GM04503 (cell line): ENCODE measurements around the gene BPIFA3.

Experiments used
- DNase-seq: peaks from one replicate; pipeline ENCODE4 v3.0.0-alpha.2; 2012; ENCODE audit warnings: low read depth

The BPIFA3 gene

GRCh38 chr20:33224399-33224798, 7.2 kb downstream of the BPIFA3 start:
- DNase-seq: no peak

- no peak for DNase-seq
Observed at GRCh38 chr20:33229843-33230242, 12.7 kb downstream of the BPIFA3 start.

GRCh38 chr20:33231237-33231636, 14.1 kb downstream of the BPIFA3 start:
- DNase-seq: no peak

- no peak for DNase-seq
Observed at GRCh38 chr20:33232486-33233072, 15.4 kb downstream of the BPIFA3 start.

GRCh38 chr20:33233129-33233774, 16.1 kb downstream of the BPIFA3 start:
- DNase-seq: no peak

GRCh38 chr20:33234050-33234449, 16.9 kb downstream of the BPIFA3 start:
- DNase-seq: no peak

GRCh38 chr20:33235696-33236095, 18.5 kb downstream of the BPIFA3 start, which contains the start of gene BPIFA1:
Gene BPIFA1, plus strand, starts transcription at chr20:33235996. Its CDS starts 1,716 bp downstream, at chr20:33237712.
- no peak for DNase-seq

- DNase-seq: no peak
Observed at GRCh38 chr20:33236351-33236750, 19.2 kb downstream of the BPIFA3 start.

- no peak for DNase-seq
Observed at GRCh38 chr20:33237989-33238388, 20.8 kb downstream of the BPIFA3 start.

GRCh38 chr20:33239418-33239817, 22.3 kb downstream of the BPIFA3 start:
- DNase-seq: no peak

- no peak for DNase-seq
Observed at GRCh38 chr20:33239979-33240736, 23.0 kb downstream of the BPIFA3 start.

- no peak for DNase-seq
Observed at GRCh38 chr20:33240923-33241322, 23.8 kb downstream of the BPIFA3 start.

- DNase-seq: no peak
Observed at GRCh38 chr20:33242319-33243100, 25.4 kb downstream of the BPIFA3 start.

GRCh38 chr20:33246077-33246476, 28.9 kb downstream of the BPIFA3 start:
- no peak for DNase-seq

- no peak for DNase-seq
Observed at GRCh38 chr20:33249456-33249855, 32.3 kb downstream of the BPIFA3 start.

- no peak for DNase-seq
Observed at GRCh38 chr20:33250666-33251065, 33.5 kb downstream of the BPIFA3 start.

GRCh38 chr20:33251496-33251895, 34.3 kb downstream of the BPIFA3 start:
- DNase-seq: no peak

- no peak for DNase-seq
Observed at GRCh38 chr20:33252460-33252859, 35.3 kb downstream of the BPIFA3 start.

GRCh38 chr20:33255005-33255404, 37.9 kb downstream of the BPIFA3 start:
- DNase-seq: no peak

GRCh38 chr20:33257237-33257636, 40.1 kb downstream of the BPIFA3 start:
- DNase-seq: no peak

GRCh38 chr20:33259371-33259770, 42.2 kb downstream of the BPIFA3 start:
- no peak for DNase-seq

- DNase-seq: no peak
Observed at GRCh38 chr20:33261465-33261864, 44.3 kb downstream of the BPIFA3 start.
